Motor neuron (in vitro differentiated cells): ENCODE results near the gene CIART. TPM values are rescaled to one million over a fixed set of nuclear protein-coding genes. Genes with fewer than 3 reads are reported as not detected.

Experiments used
- ATAC-seq, 8 experiments: fragments of 200-7000 bp; cut with Tn5 transposase; replicated peaks in 6 of 8; 2 replicates each; pipeline ENCODE4 v1.8.0; 2021; ENCODE audit warnings: mild to moderate bottlenecking in 8 of 8, moderate library complexity in 8 of 8
- H3K27ac ChIP-seq, 2 donors: fragments of 250-450 bp; sonication (Bioruptor Pico); 2 replicates each; pipeline ENCODE4 v1.9.0; 2021; ENCODE audit warnings: antibody characterized with exemption in 2 of 2, mild to moderate bottlenecking in 2 of 2, moderate library complexity in 1 of 2
- H3K4me1 ChIP-seq, 2 donors: fragments of 250-450 bp; sonication (Bioruptor Pico); replicated peaks in 1 of 2; 2 replicates each; pipeline ENCODE4 v1.6.1; 2021; ENCODE audit warnings: antibody characterized with exemption in 2 of 2, mild to moderate bottlenecking in 2 of 2, moderate library complexity in 1 of 2
- H3K4me3 ChIP-seq, 5 donors: fragments of 250-450 bp; sonication (Bioruptor Pico); 2 replicates each; pipeline ENCODE4 v1.9.0; 2021; ENCODE audit warnings: antibody characterized with exemption in 5 of 5, mild to moderate bottlenecking in 5 of 5, moderate library complexity in 4 of 5
- WGBS, 10 experiments: fragments of 450-650 bp; shearing (Covaris generic); methylation state at CpG; one replicate each; pipeline ENCODE4 v1.0.0; 2022; 5-methylcytosine and 5-hydroxymethylcytosine counted together
- in situ Hi-C, 9 experiments: fragments of 400-800 bp; cut with MboI; loops; one replicate each; pipeline ENCODE4 v1.15.0; 2021; ENCODE audit warnings: low sequenced_read_pairs in 9 of 9, low pct_unique_long_range_greater_than_20kb in 2 of 9; ENCODE audit not compliant: unreplicated experiment in 9 of 9
- total RNA-seq, 8 experiments: library from RNA; unstranded; fragments of 300-600 nt; gene quantifications; 2 replicates each; pipeline versions ENCODE4 v1.2.3 to v1.2.4, GENCODE V29; 2022

CIART gene
- total RNA-seq, 8 experiments from 2014 or later, result 0.72 to 11.6 (median 5.8) TPM

- in situ Hi-C loops, result no loop called here
- H3K4me1 ChIP-seq, result peaks cover 21 to 25% of the 10 kb centered on the region in 2 donors
- WGBS, 10 experiments, result 0 to 1% (median 0%) methylated on average over 2 to 20 of the region's 21 CpGs; no CpG with 5 or more reads in 5 of the 10 experiments
- H3K27ac ChIP-seq, result peak overlapping the region; percentile 68 to 70
- H3K4me3 ChIP-seq, result peak overlapping the region; percentile 86 to 95 (median 94)
- peak in 3 of 8 experiments; percentile 42 to 56 (median 46) for ATAC-seq
Measured at GRCh38 chr1:150268340-150268704, 14.0 kb upstream of the CIART start.

- peaks cover 21 to 29% of the 10 kb centered on the region in 2 donors for H3K4me1 ChIP-seq
- in situ Hi-C loops, result no loop called here
- peak within 1 kb of the TSS; percentile 86 to 95 (median 94) for H3K4me3 ChIP-seq
- WGBS, 10 experiments, result 0 to 40% (median 12%) methylated on average over 1 to 16 of the region's 49 CpGs; no CpG with 5 or more reads in 1 of the 10 experiments
- peak; percentile 90 to 99 (median 97) for ATAC-seq
- H3K27ac ChIP-seq, result peak within 1 kb of the TSS; percentile 68 to 75
Measured at GRCh38 chr1:150268705-150269403, 13.5 kb upstream of the CIART start, which contains the start of gene APH1A. TSS of gene APH1A (minus strand) at chr1:150269016. CDS start at chr1:150268810, 206 bp downstream.

- in situ Hi-C loops, result no loop called here
- peak overlapping the region; percentile 65 to 75 for H3K27ac ChIP-seq
- peaks cover 26 to 29% of the 10 kb centered on the region in 2 donors for H3K4me1 ChIP-seq
- ATAC-seq, result no peak
- WGBS, 10 experiments, result 40 to 90% (median 51%) methylated on average over 2 to 10 of the region's 10 CpGs
- H3K4me3 ChIP-seq, result peak overlapping the region; percentile 86 to 95 (median 94)
Measured at GRCh38 chr1:150269451-150269850, 12.9 kb upstream of the CIART start.

GRCh38 chr1:150271291-150271959, 10.9 kb upstream of the CIART start:
- Histone ChIP-seq H3K4me1 (peaks cover 29 to 37% of the 10 kb centered on the region in 2 donors), H3K27ac (peak overlapping the region; percentile 65 to 89), H3K4me3 (no peak overlapping the region)
- in situ Hi-C loops, result no loop called here
- 62 to 100% (median 96%) methylated on average over 1 to 7 of the region's 7 CpGs; no CpG with 5 or more reads in 2 of the 10 experiments for WGBS, 10 experiments
- peak in 2 of 8 experiments; percentile 12 to 17 for ATAC-seq

- no peak for ATAC-seq
- H3K4me3 ChIP-seq, result peak overlapping the region; percentile 19 to 50 (median 32)
- WGBS, 10 experiments, result 60 to 100% (median 89%) methylated on average over 1 of the region's 1 CpG; no CpG with 5 or more reads in 2 of the 10 experiments
- peak overlapping the region in 1 of 2 donors; percentile 89 for H3K27ac ChIP-seq
- peaks cover 22 to 30% of the 10 kb centered on the region in 2 donors for H3K4me1 ChIP-seq
- in situ Hi-C loops, result no loop called here
Measured at GRCh38 chr1:150273311-150273710, 9.0 kb upstream of the CIART start.

GRCh38 chr1:150280138-150280707, 2.1 kb upstream of the CIART start:
- no peak overlapping the region for H3K27ac ChIP-seq
- no peak overlapping the region for H3K4me3 ChIP-seq
- ATAC-seq, result no peak
- in situ Hi-C loops, result no loop called here
- 40 to 100% (median 87%) methylated on average over 1 to 6 of the region's 6 CpGs; no CpG with 5 or more reads in 1 of the 10 experiments for WGBS, 10 experiments
- H3K4me1 ChIP-seq, result peaks cover 13 to 19% of the 10 kb centered on the region in 2 donors

- Histone ChIP-seq H3K4me3 (peak overlapping the region; percentile 47 to 65 (median 56)), H3K27ac (peak overlapping the region; percentile 23 to 37), H3K4me1 (peaks cover 13 to 17% of the 10 kb centered on the region in 2 donors)
- 0 to 13% (median 3%) methylated on average over 1 to 15 of the region's 15 CpGs; no CpG with 5 or more reads in 2 of the 10 experiments for WGBS, 10 experiments
- ATAC-seq, result peak in 5 of 8 experiments; percentile 4 to 49 (median 27)
- in situ Hi-C loops, result no loop called here
Measured at GRCh38 chr1:150281221-150281757, 1.1 kb upstream of the CIART start.

GRCh38 chr1:150282558-150282958, 204 bp downstream of the CIART start:
- ATAC-seq, result peak in 6 of 8 experiments; percentile 4 to 43 (median 25)
- Histone ChIP-seq H3K4me1 (peaks cover 13 to 16% of the 10 kb centered on the region in 2 donors), H3K27ac (no peak overlapping the region), H3K4me3 (peak overlapping the region; percentile 47 to 65 (median 56))
- WGBS, 10 experiments, result 0 to 33% (median 12%) methylated on average over 3 to 14 of the region's 21 CpGs; no CpG with 5 or more reads in 4 of the 10 experiments
- in situ Hi-C loops, result no loop called here

GRCh38 chr1:150283260-150283659, 906 bp downstream of the CIART start:
- 67 to 100% (median 85%) methylated on average over 2 to 12 of the region's 12 CpGs; no CpG with 5 or more reads in 2 of the 10 experiments for WGBS, 10 experiments
- Histone ChIP-seq H3K4me1 (peaks cover 13 to 16% of the 10 kb centered on the region in 2 donors), H3K4me3 (peak overlapping the region; percentile 47 to 65 (median 56)), H3K27ac (no peak overlapping the region)
- in situ Hi-C loops, result no loop called here
- no peak for ATAC-seq

- Histone ChIP-seq H3K27ac (no peak overlapping the region), H3K4me1 (peaks cover 10 to 11% of the 10 kb centered on the region in 2 donors), H3K4me3 (no peak overlapping the region)
- ATAC-seq, result no peak
- 13 to 92% (median 83%) methylated on average over 1 of the region's 1 CpG; no CpG with 5 or more reads in 1 of the 10 experiments for WGBS, 10 experiments
- in situ Hi-C loops, result no loop called here
Measured at GRCh38 chr1:150288382-150288781, 6.0 kb downstream of the CIART start.

GRCh38 chr1:150288822-150289221, 6.5 kb downstream of the CIART start:
- Histone ChIP-seq H3K27ac (no peak overlapping the region), H3K4me3 (no peak overlapping the region), H3K4me1 (peaks cover 9% of the 10 kb centered on the region in 2 donors)
- ATAC-seq, result no peak
- in situ Hi-C loops, result no loop called here
- WGBS, 10 experiments, result 67 to 100% (median 91%) methylated on average over 1 to 4 of the region's 4 CpGs; no CpG with 5 or more reads in 1 of the 10 experiments

GRCh38 chr1:150293433-150294253, 11.3 kb downstream of the CIART start, which contains the start of gene MRPS21:
TSS of gene MRPS21 (plus strand) at chr1:150293861. CDS start at chr1:150294367, 506 bp downstream.
- in situ Hi-C loops, result loop anchor here in 2 of 9 experiments (10.0 kb wide), 1 partner anchor 59 kb away; the partner anchor contains the start of gene ANP32E (in 2 of the 2)
- Histone ChIP-seq H3K4me1 (peaks cover 19 to 20% of the 10 kb centered on the region in 2 donors), H3K4me3 (peak within 1 kb of the TSS; percentile 59 to 100 (median 82)), H3K27ac (peak within 1 kb of the TSS; percentile 88 to 89)
- 7 to 62% (median 17%) methylated on average over 4 to 42 of the region's 43 CpGs for WGBS, 10 experiments
- peak; percentile 98 to 100 (median 100) for ATAC-seq
